ENCODE results near the gene ARID1B.

ARID1B gene

GRCh38 chr6:157020881-157021343, 243.7 kb downstream of the ARID1B start:
- TF ChIP-seq CTCF (IDR thresholded peaks at IDR 0.05; ENCODE audit: insufficient read depth, low read depth, low read length, missing control alignments) = no peak
- DNase-seq (ENCODE audit: low read depth) = peak; percentile 91
- H3K4me3 ChIP-seq (ENCODE audit: low read depth, low read length) = peak overlapping the region; percentile 79

- DNase-seq (ENCODE audit: low read depth) = peak; percentile 95
- H3K4me3 ChIP-seq (ENCODE audit: low read depth, low read length) = peak overlapping the region; percentile 79
- peak; percentile 26 for TF ChIP-seq CTCF (IDR thresholded peaks at IDR 0.05; ENCODE audit: insufficient read depth, low read depth, low read length, missing control alignments)
Measured at GRCh38 chr6:157021344-157021992, 244.3 kb downstream of the ARID1B start.

- TF ChIP-seq CTCF (IDR thresholded peaks at IDR 0.05; ENCODE audit: insufficient read depth, low read depth, low read length, missing control alignments) = no peak
- peak; percentile 88 for DNase-seq (ENCODE audit: low read depth)
Measured at GRCh38 chr6:157021993-157022740, 245.0 kb downstream of the ARID1B start.

GRCh38 chr6:157023958-157024357, 246.8 kb downstream of the ARID1B start:
- H3K4me3 ChIP-seq (ENCODE audit: low read depth, low read length) = no peak overlapping the region
- no peak for DNase-seq (ENCODE audit: low read depth)
- no peak for TF ChIP-seq CTCF (IDR thresholded peaks at IDR 0.05; ENCODE audit: insufficient read depth, low read depth, low read length, missing control alignments)

More at GRCh38 chr6:157021993-157022740, 245.0 kb downstream of the ARID1B start:
- H3K4me3 ChIP-seq (ENCODE audit: low read depth, low read length) = peak overlapping the region; percentile 79

GRCh38 chr6:157024745-157025144, 247.6 kb downstream of the ARID1B start:
- no peak for DNase-seq (ENCODE audit: low read depth)
- no peak overlapping the region for H3K4me3 ChIP-seq (ENCODE audit: low read depth, low read length)
- TF ChIP-seq CTCF (IDR thresholded peaks at IDR 0.05; ENCODE audit: insufficient read depth, low read depth, low read length, missing control alignments) = no peak

- no peak for DNase-seq (ENCODE audit: low read depth)
- H3K4me3 ChIP-seq (ENCODE audit: low read depth, low read length) = no peak overlapping the region
- TF ChIP-seq CTCF (IDR thresholded peaks at IDR 0.05; ENCODE audit: insufficient read depth, low read depth, low read length, missing control alignments) = no peak
Measured at GRCh38 chr6:157025437-157025836, 248.3 kb downstream of the ARID1B start.
